Measurements from ENCODE around the gene ABCA13.
A peak's percentile ranks its signal among the peaks of the same experiment; 100 is the strongest.

DNA sequence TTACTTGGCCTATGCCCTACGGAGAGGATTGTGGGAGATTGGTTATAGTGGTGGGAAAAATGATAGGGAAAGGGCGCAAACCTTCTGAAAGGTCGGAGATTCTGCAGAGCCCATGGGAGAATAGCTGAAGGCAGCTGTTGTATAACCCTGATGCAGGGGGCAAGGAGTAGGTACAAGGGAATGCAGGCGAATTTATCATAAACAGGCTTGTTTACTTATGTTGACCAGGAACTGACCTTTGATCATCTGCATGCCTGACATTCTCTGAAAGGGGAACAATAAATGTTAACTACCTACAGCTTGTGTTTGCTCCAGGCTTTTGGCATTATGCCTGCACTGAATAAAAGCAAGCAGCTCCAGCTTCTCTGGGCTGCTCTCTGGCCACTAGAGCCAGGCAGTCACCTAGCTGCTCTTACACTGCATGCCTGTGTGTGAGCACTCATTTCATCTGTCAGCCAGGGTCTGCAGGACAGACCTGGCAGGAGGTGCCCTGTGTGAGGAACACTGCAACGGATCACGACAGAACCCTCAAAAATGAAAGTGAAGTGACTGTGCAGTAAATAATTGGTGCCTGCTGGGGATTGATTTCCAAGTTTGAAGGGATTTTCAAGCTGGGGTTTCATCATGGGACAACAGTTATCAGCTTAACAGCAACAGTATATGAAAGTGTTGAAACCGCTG is 31.1 kb upstream of the ABCA13 start:
- TF ChIP-seq USF1 (IDR thresholded peaks at IDR 0.05), result no peak
- TF ChIP-seq, protein P1, sequence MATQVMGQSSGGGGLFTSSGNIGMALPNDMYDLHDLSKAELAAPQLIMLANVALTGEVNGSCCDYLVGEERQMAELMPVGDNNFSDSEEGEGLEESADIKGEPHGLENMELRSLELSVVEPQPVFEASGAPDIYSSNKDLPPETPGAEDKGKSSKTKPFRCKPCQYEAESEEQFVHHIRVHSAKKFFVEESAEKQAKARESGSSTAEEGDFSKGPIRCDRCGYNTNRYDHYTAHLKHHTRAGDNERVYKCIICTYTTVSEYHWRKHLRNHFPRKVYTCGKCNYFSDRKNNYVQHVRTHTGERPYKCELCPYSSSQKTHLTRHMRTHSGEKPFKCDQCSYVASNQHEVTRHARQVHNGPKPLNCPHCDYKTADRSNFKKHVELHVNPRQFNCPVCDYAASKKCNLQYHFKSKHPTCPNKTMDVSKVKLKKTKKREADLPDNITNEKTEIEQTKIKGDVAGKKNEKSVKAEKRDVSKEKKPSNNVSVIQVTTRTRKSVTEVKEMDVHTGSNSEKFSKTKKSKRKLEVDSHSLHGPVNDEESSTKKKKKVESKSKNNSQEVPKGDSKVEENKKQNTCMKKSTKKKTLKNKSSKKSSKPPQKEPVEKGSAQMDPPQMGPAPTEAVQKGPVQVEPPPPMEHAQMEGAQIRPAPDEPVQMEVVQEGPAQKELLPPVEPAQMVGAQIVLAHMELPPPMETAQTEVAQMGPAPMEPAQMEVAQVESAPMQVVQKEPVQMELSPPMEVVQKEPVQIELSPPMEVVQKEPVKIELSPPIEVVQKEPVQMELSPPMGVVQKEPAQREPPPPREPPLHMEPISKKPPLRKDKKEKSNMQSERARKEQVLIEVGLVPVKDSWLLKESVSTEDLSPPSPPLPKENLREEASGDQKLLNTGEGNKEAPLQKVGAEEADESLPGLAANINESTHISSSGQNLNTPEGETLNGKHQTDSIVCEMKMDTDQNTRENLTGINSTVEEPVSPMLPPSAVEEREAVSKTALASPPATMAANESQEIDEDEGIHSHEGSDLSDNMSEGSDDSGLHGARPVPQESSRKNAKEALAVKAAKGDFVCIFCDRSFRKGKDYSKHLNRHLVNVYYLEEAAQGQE (IDR thresholded peaks at IDR 0.05; ENCODE audit: low read depth), result no peak
- TF ChIP-seq TAF1 (IDR thresholded peaks at IDR 0.05; ENCODE audit: low read depth), result no peak
- TF ChIP-seq TCF12 (IDR thresholded peaks at IDR 0.05; ENCODE audit: low read depth), result no peak
- peak; percentile 31; the same call in 1 of the 2 replicates for TF ChIP-seq TEAD4 (IDR thresholded peaks at IDR 0.05)
- no peak for TF ChIP-seq CREB1 (IDR thresholded peaks at IDR 0.05; ENCODE audit: low read depth)
- no peak for TF ChIP-seq NFIC (IDR thresholded peaks at IDR 0.05)
- TF ChIP-seq, protein P2, sequence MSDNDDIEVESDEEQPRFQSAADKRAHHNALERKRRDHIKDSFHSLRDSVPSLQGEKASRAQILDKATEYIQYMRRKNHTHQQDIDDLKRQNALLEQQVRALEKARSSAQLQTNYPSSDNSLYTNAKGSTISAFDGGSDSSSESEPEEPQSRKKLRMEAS (IDR thresholded peaks at IDR 0.05), result no peak
- TF ChIP-seq EP300 (IDR thresholded peaks at IDR 0.05; ENCODE audit: borderline replicate concordance), result no peak
- no peak for TF ChIP-seq CEBPB (IDR thresholded peaks at IDR 0.05)
- no peak for TF ChIP-seq YY1 (IDR thresholded peaks at IDR 0.05; ENCODE audit: low read depth)
- TF ChIP-seq RAD21 (IDR thresholded peaks at IDR 0.05; ENCODE audit: low read depth), result no peak
- no peak for TF ChIP-seq EGR1 (IDR thresholded peaks at IDR 0.05)
- no peak for TF ChIP-seq FOXM1 (IDR thresholded peaks at IDR 0.05; ENCODE audit: borderline replicate concordance, low read depth)

Measured in Ishikawa (cell line).